ENCODE results near the gene BCAR3.

Gene BCAR3

GRCh38 chr1:93614986-93615581 is 66.6 kb downstream of the BCAR3 start:
- DNase-seq (ENCODE audit: low spot score), result no peak

DNA sequence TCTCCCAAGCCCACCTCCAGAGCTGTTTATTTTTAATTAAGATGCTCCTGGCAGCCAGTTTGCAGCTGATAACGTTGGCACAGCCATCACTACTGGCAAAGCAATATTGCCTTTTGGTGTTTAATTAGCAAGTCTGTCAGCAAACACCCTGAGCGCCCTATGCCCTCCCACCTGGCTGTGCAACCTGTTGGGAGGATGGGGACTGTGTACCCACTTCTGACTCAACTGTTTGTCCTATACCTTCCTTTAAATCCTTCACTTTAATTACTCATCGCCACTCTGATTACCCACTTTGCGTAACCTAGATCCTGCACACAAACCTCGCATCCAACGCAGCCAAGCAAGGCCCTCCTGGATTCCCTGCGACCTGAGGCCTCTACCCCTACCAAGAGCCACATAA is 67.1 kb downstream of the BCAR3 start:
- DNase-seq (ENCODE audit: low spot score), result no peak

GRCh38 chr1:93613898-93614297 is 67.7 kb downstream of the BCAR3 start:
- DNase-seq (ENCODE audit: low spot score), result no peak

GRCh38 chr1:93612510-93612909 is 69.1 kb downstream of the BCAR3 start:
- DNase-seq (ENCODE audit: low spot score), result no peak

DNA sequence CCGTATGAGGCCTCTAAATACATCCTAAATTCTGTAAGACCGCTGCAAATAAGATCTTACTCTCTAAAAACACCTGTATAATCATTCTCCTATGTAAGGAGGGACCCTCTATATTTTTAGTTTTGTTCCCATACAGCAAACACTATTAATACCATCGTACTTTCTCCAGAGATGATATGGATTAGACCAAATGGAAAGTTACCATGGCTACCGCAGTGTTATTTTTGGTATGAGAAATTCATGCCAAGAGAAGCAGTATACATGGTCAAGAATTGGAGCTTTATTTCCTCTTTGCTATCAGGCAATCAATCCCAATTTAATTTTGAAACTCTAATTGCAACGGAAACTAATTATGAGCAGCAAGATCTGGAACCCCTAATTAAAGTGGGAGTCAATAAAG is 70.0 kb downstream of the BCAR3 start:
- DNase-seq (ENCODE audit: low spot score), result no peak

GRCh38 chr1:93609536-93609935 is 72.1 kb downstream of the BCAR3 start:
- DNase-seq (ENCODE audit: low spot score), result no peak

- no peak for DNase-seq (ENCODE audit: low spot score)
These were observed 73.2 kb downstream of the BCAR3 start for GRCh38 chr1:93608187-93609109.

GRCh38 chr1:93607814-93608186 is 73.8 kb downstream of the BCAR3 start:
- DNase-seq (ENCODE audit: low spot score), result no peak

DNA sequence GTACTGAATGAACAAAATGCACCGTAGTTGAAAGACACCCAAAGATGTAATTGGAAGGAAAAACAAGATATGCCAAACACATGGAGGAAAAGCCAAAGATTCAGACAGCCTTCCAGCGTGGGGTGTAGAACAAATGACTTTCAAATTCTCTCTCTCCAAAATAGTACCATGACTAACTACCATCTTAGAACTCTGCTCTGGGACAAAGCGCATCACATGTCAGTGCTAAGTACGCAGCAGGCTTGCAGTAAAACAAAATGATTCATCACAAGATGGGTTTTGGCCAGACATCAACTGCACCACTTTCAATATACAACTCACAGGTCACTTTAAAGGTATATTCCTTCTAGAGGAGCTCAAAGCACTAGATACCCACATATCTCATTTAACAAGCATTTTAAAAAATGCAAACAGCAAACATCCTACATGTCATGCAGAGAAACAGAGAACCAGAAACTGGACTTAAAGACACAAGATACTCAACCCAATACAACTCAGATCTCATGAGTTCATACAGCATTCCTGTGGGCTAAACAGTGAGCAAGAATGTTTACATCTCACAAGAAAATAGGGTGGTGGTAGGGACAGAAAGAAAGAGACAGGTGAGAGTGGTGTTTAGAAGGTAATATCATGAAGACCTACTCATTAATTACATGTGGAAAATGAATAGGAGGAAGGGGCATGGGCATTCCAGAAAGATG is 75.7 kb downstream of the BCAR3 start:
- no peak for DNase-seq (ENCODE audit: low spot score)

DNA sequence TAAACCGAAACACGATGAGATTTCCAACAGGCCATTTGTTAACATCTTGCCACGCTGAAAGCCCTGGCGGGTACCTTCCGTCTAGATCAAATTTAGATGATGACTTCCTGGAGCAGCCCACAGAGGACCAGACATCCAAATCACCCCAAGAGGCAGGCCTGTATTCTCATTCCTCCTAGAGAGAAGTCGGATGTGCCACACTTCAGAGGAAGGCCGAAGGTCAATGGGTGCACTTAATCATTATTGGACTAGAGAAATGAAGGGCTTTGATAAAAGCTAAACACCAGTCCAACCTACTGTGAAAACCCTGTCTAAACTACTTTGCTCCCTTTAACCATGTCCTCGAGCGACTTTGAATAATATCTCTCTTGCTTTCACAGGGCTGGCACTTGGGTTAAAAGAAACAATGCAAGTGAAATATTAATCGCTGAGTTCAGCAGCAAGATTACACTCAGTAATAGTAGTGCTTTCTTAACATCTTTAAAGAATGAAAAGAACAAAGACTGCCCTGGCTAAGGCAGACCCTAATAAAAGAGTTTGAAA is 76.5 kb downstream of the BCAR3 start:
- no peak for DNase-seq (ENCODE audit: low spot score)

DNA sequence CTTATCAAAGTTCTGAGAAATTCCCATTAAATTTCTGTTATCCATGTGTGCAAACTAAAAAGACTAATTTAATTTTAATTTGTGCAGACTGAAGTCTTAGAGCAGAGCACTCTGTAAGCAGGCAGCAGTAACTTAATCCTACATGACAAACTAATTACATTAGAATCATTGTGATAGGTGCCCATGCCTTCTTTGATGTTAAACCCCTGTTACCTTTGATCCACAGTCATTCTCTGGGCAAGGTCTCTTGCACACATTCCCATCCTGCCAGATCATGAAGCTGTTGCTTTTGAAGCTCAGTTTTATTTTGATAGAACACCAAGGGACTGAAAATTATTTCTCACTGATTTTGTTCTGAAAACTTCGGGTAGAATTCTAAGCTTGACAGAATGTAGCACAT is 77.2 kb downstream of the BCAR3 start:
- no peak for DNase-seq (ENCODE audit: low spot score)

DNA sequence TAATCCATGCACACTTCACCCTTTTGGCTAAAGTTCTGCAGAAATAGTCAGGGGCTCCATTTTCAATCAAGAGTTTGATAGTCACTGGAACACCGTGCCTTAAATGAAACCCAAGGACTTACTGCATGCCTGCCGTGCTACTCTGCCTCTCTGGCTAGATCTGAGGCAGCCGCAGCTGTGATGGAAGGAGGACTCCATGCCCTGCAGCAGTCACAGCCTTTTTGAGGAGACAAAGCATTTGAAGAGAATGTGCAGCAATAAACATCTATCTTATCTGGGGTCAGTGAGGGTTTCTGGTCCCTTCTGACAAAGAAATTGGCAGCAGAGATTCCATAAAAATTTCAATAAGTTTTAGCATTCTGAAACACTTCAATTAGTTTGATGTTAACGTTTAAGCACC is 78.0 kb downstream of the BCAR3 start:
- DNase-seq (ENCODE audit: low spot score), result no peak

DNA sequence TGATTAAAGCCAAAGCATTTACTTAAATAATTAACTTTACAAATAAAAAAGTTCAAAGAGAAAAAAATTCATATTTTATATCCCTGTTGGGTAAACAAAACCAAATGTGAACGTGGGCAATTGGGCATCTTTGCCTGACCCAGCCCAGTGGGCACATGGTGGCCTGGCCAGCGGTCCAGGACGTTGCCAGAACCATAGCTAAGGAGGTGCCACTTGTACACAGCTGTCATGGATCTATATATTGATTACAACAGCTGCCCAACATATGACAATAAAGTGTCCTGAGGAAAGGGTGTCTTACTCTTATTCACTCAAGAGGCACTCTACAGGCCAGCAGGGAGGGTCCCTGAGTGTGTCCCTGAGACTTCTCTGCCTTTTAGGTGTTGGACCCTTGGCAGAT is 78.5 kb downstream of the BCAR3 start:
- no peak for DNase-seq (ENCODE audit: low spot score)

DNA sequence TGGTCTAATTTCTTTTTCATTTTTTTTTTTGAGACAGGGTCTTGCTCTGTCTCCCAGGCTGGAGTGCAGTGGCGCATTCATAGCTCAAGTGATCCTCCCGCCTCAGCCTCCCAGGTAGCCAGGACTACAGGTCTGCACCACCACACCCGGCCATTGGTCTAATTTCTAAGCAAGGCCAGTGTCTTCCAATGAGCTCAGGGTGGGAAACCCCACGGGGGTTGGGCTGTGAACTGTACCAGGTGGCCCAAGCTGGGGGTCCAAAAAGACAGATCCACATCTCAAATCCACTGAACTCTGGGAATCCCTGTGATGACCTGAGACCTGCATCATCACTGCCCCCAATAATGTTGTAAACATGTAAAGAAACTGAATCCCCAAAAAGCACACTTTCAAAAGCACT is 79.5 kb downstream of the BCAR3 start:
- DNase-seq (ENCODE audit: low spot score), result no peak

GRCh38 chr1:93601686-93602085 is 80.0 kb downstream of the BCAR3 start:
- no peak for DNase-seq (ENCODE audit: low spot score)

- no peak for DNase-seq (ENCODE audit: low spot score)
These were observed 81.0 kb downstream of the BCAR3 start for GRCh38 chr1:93600663-93601062.

DNA sequence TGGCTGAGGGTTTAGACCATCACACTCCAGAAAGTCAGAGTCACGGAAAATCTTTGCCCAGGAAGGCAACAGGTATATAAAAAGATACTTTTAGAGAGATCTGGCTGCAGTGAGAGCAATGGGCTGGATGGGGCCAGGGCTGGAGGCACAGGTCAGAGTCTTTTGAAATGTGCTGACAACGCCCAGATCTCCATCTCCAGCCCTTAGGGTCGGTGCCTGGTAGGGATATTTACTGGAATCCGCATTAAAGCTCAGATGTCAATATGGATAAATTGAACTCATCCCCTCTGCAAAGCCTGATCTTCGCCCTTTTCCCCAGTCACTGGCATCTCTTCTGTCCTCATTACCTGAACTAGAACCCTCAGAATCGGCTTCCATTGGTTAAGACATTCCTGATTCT is 82.2 kb downstream of the BCAR3 start:
- no peak for DNase-seq (ENCODE audit: low spot score)

GRCh38 chr1:93598861-93599439 is 82.7 kb downstream of the BCAR3 start:
- DNase-seq (ENCODE audit: low spot score), result no peak

GRCh38 chr1:93598396-93598795 is 83.2 kb downstream of the BCAR3 start:
- DNase-seq (ENCODE audit: low spot score), result no peak

GRCh38 chr1:93597709-93598108 is 83.9 kb downstream of the BCAR3 start:
- no peak for DNase-seq (ENCODE audit: low spot score)

DNA sequence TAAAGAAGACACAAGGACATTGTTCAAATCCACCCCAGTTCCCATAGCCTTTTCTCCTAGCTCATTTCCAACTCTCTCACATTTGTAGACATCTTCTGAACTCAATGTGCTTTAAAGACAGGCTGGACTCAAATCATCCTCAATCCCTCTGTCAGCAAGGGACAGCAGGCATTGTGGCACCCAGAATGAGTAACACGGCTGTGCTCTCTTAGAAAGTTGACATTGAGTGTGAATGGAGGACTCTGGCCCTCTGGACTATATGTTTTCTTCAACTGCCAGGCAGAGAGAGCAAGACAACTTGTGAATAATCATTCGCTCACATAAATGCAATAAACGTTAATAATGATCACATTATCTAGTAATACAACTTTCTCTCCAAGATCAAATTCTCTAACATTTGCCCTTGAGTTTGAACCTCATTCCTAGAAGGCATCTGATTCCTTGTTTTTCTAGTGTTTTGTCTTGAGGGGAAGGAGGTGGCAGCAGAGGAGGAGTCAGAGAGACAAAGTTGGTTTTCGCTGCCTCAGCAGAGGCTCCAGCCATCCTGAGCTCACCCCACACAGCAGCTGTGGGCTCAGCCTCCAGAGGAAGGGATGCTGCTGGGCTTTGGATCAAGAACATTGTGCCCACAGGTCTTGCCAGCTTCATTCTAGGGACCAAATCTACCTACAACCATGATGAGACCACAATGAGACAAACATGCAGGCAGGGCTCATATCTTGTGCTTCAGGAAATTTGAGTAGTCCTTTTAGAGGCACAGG is 85.1 kb downstream of the BCAR3 start:
- no peak for DNase-seq (ENCODE audit: low spot score)

DNA sequence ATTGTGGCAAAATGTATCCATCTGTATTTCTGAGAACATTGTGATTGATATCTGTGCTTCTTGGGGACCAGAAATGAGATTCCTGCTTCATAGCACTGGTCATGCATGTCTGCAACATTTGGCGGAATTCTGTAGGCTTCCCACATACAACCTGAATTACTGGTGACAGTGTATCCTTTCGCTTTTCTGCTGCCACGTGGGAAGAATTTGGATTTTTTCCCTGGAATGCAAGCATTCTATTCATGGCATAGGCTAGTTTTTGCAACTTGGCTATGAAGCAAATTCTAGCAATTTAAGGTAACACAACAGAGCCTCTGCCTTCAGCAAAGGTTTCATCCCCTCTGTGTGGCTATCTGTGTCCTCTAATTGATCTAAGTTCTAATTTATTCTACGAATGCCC is 85.9 kb downstream of the BCAR3 start:
- DNase-seq (ENCODE audit: low spot score), result no peak
